NCI-H510A (cell line): ENCODE measurements around the gene BIRC6.
"Not testable (repeated sequence)": the region's sequence is repeated elsewhere in the genome, so short reads cannot be mapped to it uniquely, and the experiment has no call there.

Experiments used
- DNase-seq: peaks from one replicate; lab custom pipeline; 2025; lab: John Stamatoyannopoulos, UW

The BIRC6 gene

GRCh38 chr2:32452338-32453064 lies 95.7 kb downstream of the BIRC6 start:
- DNase-seq, result no peak

GRCh38 chr2:32453242-32454062 lies 96.6 kb downstream of the BIRC6 start:
- no peak for DNase-seq

- DNase-seq, result no peak
These were observed 99.0 kb downstream of the BIRC6 start for GRCh38 chr2:32455816-32456215.

- no peak for DNase-seq
These were observed 100.0 kb downstream of the BIRC6 start for GRCh38 chr2:32456808-32457207.

GRCh38 chr2:32457814-32458213 lies 101.0 kb downstream of the BIRC6 start:
- DNase-seq, result no peak

- DNase-seq, result not testable (repeated sequence)
These were observed 104.0 kb downstream of the BIRC6 start for GRCh38 chr2:32460861-32461260.

- no peak for DNase-seq
These were observed 106.3 kb downstream of the BIRC6 start for GRCh38 chr2:32463110-32463509.

- DNase-seq, result no peak
These were observed 107.6 kb downstream of the BIRC6 start for GRCh38 chr2:32464431-32464830.

- no peak for DNase-seq
These were observed 115.8 kb downstream of the BIRC6 start for GRCh38 chr2:32472605-32473004.

- no peak for DNase-seq
These were observed 117.6 kb downstream of the BIRC6 start for GRCh38 chr2:32474381-32474780.

GRCh38 chr2:32478889-32479620 lies 122.2 kb downstream of the BIRC6 start:
- DNase-seq, result no peak

- DNase-seq, result no peak
These were observed 123.2 kb downstream of the BIRC6 start for GRCh38 chr2:32479993-32480392.

GRCh38 chr2:32482471-32482870 lies 125.6 kb downstream of the BIRC6 start:
- no peak for DNase-seq

GRCh38 chr2:32484937-32485336 lies 128.1 kb downstream of the BIRC6 start:
- no peak for DNase-seq

- no peak for DNase-seq
These were observed 128.6 kb downstream of the BIRC6 start for GRCh38 chr2:32485399-32485798.

- no peak for DNase-seq
These were observed 132.2 kb downstream of the BIRC6 start for GRCh38 chr2:32489061-32489460.

GRCh38 chr2:32491346-32491745 lies 134.5 kb downstream of the BIRC6 start:
- no peak for DNase-seq

- no peak for DNase-seq
These were observed 138.3 kb downstream of the BIRC6 start for GRCh38 chr2:32495139-32495538.

- DNase-seq, result no peak
These were observed 139.8 kb downstream of the BIRC6 start for GRCh38 chr2:32496662-32497061.

GRCh38 chr2:32498306-32498705 lies 141.5 kb downstream of the BIRC6 start:
- no peak for DNase-seq

- DNase-seq, result no peak
These were observed 146.1 kb downstream of the BIRC6 start for GRCh38 chr2:32502941-32503340.

- DNase-seq, result no peak
These were observed 148.2 kb downstream of the BIRC6 start for GRCh38 chr2:32504877-32505478.
